Body of pancreas (tissue), 4 donors: ENCODE data around the gene PIGR. TPM values are rescaled to one million over a fixed set of nuclear protein-coding genes. Genes with fewer than 3 reads are reported as not detected.

Experiments used
- ATAC-seq: fragments of 150-250 bp; one replicate; pipeline ENCODE4 v1.9.1; 2016
- DNase-seq, 4 donors: peaks; one replicate each; pipeline ENCODE4 v3.0.0-alpha.2; 2019
- H3K27ac ChIP-seq, 4 donors: fragments of 200-600 bp; sonication (generic); 1 replicate in 3 of 4; 2 replicates in 1 of 4; pipeline versions ENCODE4 v1.5.1 to v1.6.1; 2016 to 2019; ENCODE audit warnings: mild to moderate bottlenecking in 1 of 4, mixed read lengths in 1 of 4, moderate library complexity in 1 of 4
- H3K27me3 ChIP-seq, 2 donors: fragments of 200-600 bp; sonication (generic); one replicate each; pipeline ENCODE4 v1.6.0; 2016; ENCODE audit warnings: mild to moderate bottlenecking in 1 of 2
- H3K36me3 ChIP-seq, 2 donors: fragments of 200-600 bp; sonication (generic); replicated peaks in 1 of 2; 2 replicates each; pipeline ENCODE4 v1.5.1; 2016; ENCODE audit warnings: low read depth in 2 of 2; ENCODE audit not compliant: insufficient read depth in 1 of 2
- H3K4me1 ChIP-seq: fragments of 200-600 bp; sonication (generic); one replicate; pipeline ENCODE4 v1.6.0; 2016
- H3K4me3 ChIP-seq, 2 donors: fragments of 200-600 bp; sonication (generic); 1 replicate in 1 of 2; 2 replicates in 1 of 2; pipeline ENCODE4 v1.5.1; 2016 to 2019
- H3K9me3 ChIP-seq, 3 donors: fragments of 200-600 bp; sonication (generic); 1 replicate in 2 of 3; 2 replicates in 1 of 3; pipeline ENCODE4 v1.5.1; 2016
- POLR2A ChIP-seq, 3 donors: fragments of 450-650 bp; IDR thresholded peaks; one replicate each; pipeline ENCODE4 v1.6.1; 2016; ENCODE audit warnings: antibody characterized with exemption in 3 of 3, mild to moderate bottlenecking in 2 of 3
- WGBS, 2 donors: methylation state at CpG; one replicate each; pipeline ENCODE4 v1.1.5; 2017; 5-methylcytosine and 5-hydroxymethylcytosine counted together
- intact Hi-C: fragments of 100-400 bp; cut with DNase I; formaldehyde crosslinking; loops from one replicate; pipeline ENCODE4 v1.15.1; 2023
- total RNA-seq, 2 donors: library from RNA; depleted of rRNA; stranded (reverse); fragments of >200 nt; gene quantifications; one replicate each; pipeline ENCODE4 v1.1.0, GENCODE V29; 2016
- TF ChIP-seq, protein P1 (sequence below), 7 experiments: fragments of 450-650 bp in 4 of 7; fragments of 200-600 bp in 3 of 7; sonication (generic) in 3 of 7; IDR thresholded peaks; one replicate each; pipeline ENCODE4 v1.5.1; 2016 to 2019; ENCODE audit warnings: antibody characterized with exemption in 7 of 7

PIGR gene
- total RNA-seq, 2 donors from 2014 or later: 14.8 to 45.1 TPM

GRCh38 chr1:206893380-206893779 is 52.9 kb downstream of the PIGR start:
- Histone ChIP-seq H3K4me1 (peaks cover 24% of the 10 kb centered on the region), H3K27me3 (no peaks in the 10 kb centered on the region), H3K4me3 (no peak overlapping the region), H3K9me3 (no peaks in the 10 kb centered on the region), H3K36me3 (no peaks in the 10 kb centered on the region), H3K27ac (no peak overlapping the region)
- intact Hi-C loops: no loop called here
- no peak for DNase-seq
- WGBS, 2 donors: 56 to 59% methylated on average over 2 of the region's 2 CpGs
- ATAC-seq: no peak
- TF ChIP-seq, protein P1, sequence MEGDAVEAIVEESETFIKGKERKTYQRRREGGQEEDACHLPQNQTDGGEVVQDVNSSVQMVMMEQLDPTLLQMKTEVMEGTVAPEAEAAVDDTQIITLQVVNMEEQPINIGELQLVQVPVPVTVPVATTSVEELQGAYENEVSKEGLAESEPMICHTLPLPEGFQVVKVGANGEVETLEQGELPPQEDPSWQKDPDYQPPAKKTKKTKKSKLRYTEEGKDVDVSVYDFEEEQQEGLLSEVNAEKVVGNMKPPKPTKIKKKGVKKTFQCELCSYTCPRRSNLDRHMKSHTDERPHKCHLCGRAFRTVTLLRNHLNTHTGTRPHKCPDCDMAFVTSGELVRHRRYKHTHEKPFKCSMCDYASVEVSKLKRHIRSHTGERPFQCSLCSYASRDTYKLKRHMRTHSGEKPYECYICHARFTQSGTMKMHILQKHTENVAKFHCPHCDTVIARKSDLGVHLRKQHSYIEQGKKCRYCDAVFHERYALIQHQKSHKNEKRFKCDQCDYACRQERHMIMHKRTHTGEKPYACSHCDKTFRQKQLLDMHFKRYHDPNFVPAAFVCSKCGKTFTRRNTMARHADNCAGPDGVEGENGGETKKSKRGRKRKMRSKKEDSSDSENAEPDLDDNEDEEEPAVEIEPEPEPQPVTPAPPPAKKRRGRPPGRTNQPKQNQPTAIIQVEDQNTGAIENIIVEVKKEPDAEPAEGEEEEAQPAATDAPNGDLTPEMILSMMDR (IDR thresholded peaks at IDR 0.05): no peak
- no peak for TF ChIP-seq POLR2A (IDR thresholded peaks at IDR 0.05)

DNA sequence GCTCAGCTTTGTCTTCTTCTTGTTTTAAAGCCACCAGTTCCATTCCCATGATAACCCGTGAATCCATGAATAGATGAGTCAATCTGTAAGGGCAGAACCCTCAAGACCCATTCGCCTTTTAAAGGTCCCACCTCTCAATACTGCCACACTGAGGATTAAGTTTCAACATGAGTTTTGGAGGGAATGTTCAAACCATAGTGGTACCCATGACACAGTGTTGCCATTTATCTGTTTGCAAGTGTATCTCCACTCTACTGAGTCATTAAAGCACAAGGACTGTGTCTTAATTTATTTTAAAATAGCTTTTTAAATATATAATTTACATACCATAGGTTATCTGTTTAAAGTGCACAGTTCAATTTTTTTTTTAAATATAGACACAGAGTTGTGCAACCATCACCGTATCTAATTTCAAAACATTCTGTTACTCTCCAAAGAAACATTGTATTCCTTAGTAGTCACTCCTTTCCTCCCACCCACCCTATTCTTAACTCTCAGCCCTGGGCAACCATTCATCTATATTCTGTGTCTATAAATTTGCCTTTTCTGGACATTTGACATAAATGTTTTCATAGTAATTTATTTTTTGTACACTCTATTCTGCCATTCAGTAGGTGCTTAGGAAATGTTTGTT is 53.8 kb downstream of the PIGR start:
- intact Hi-C loops: no loop called here
- Histone ChIP-seq H3K4me1 (peaks cover 24% of the 10 kb centered on the region), H3K9me3 (no peaks in the 10 kb centered on the region), H3K27me3 (no peaks in the 10 kb centered on the region), H3K4me3 (no peak overlapping the region), H3K27ac (no peak overlapping the region), H3K36me3 (no peaks in the 10 kb centered on the region)
- no peak for DNase-seq
- no peak for ATAC-seq
- TF ChIP-seq, protein P1 (IDR thresholded peaks at IDR 0.05): no peak
- no peak for TF ChIP-seq POLR2A (IDR thresholded peaks at IDR 0.05)
- 69 to 79% methylated on average over 3 of the region's 3 CpGs for WGBS, 2 donors

GRCh38 chr1:206891412-206891811 is 54.9 kb downstream of the PIGR start:
- no peak for DNase-seq
- Histone ChIP-seq H3K36me3 (no peaks in the 10 kb centered on the region), H3K4me3 (no peak overlapping the region), H3K27ac (no peak overlapping the region), H3K4me1 (peaks cover 24% of the 10 kb centered on the region), H3K27me3 (no peaks in the 10 kb centered on the region), H3K9me3 (no peaks in the 10 kb centered on the region)
- ATAC-seq: no peak
- 38 to 40% methylated on average over 1 of the region's 1 CpG for WGBS, 2 donors
- TF ChIP-seq, protein P1 (IDR thresholded peaks at IDR 0.05): no peak
- no peak for TF ChIP-seq POLR2A (IDR thresholded peaks at IDR 0.05)
- intact Hi-C loops: no loop called here

- Histone ChIP-seq H3K36me3 (no peaks in the 10 kb centered on the region), H3K27me3 (no peaks in the 10 kb centered on the region), H3K4me1 (peaks cover 16% of the 10 kb centered on the region), H3K27ac (peak overlapping the region in 2 of 4 donors; percentile 32 to 55), H3K9me3 (no peaks in the 10 kb centered on the region), H3K4me3 (no peak overlapping the region)
- DNase-seq (peak in 1 of 4 donors; percentile 40), ATAC-seq (peak; percentile 77)
- TF ChIP-seq, protein P1 (IDR thresholded peaks at IDR 0.05): no peak
- no peak for TF ChIP-seq POLR2A (IDR thresholded peaks at IDR 0.05)
- 49 to 57% methylated on average over 15 of the region's 15 CpGs for WGBS, 2 donors
- intact Hi-C loops: no loop called here
Observed at GRCh38 chr1:206890125-206891060, 55.9 kb downstream of the PIGR start.
